A549 (cell line): ENCODE data around the gene LDLRAD4.
A peak's percentile ranks its signal among the peaks of the same experiment; 100 is the strongest.

Experiments used
- CBX2 ChIP-seq: fragments of 200-600 bp; sonication (generic); IDR thresholded peaks from 2 replicates; pipeline ENCODE4 v1.6.1; 2016; ENCODE audit warnings: low read depth, mild to moderate bottlenecking, borderline replicate concordance
- CHD4 ChIP-seq: fragments of 200-600 bp; sonication (generic); IDR thresholded peaks from 2 replicates; pipeline ENCODE4 v1.6.1; 2016; ENCODE audit warnings: antibody characterized with exemption, mild to moderate bottlenecking, borderline replicate concordance
- CTCF ChIP-seq: fragments of >200 bp; sonication (Bioruptor Twin); formaldehyde crosslinking; IDR thresholded peaks from 3 replicates; pipeline ENCODE4 v1.5.1; 2016
- EP300 ChIP-seq, 2 experiments: fragments of >200 bp; sonication (Bioruptor Twin); formaldehyde crosslinking; IDR thresholded peaks; 2 replicates in 1 of 2; 3 replicates in 1 of 2; pipeline ENCODE4 v1.6.1; 2016 to 2017
- ESRRA ChIP-seq: fragments of 150-350 bp; IDR thresholded peaks from 2 replicates; pipeline ENCODE4 v1.6.1; 2014; ENCODE audit warnings: mild to moderate bottlenecking, low read length, borderline replicate concordance
- HDAC2 ChIP-seq: fragments of 200-600 bp; sonication (generic); IDR thresholded peaks from 2 replicates; pipeline ENCODE4 v1.6.1; 2016
- KDM5A ChIP-seq: fragments of 200-600 bp; sonication (generic); IDR thresholded peaks from 2 replicates; pipeline ENCODE4 v1.6.1; 2016; ENCODE audit warnings: antibody characterized with exemption, mild to moderate bottlenecking
- MYC ChIP-seq: IDR thresholded peaks from 2 replicates; pipeline ENCODE4 v1.6.1; 2012; ENCODE audit warnings: mild to moderate bottlenecking, inconsistent platforms, low read length, improper control_type of control experiment, borderline replicate concordance
- NPAS2 ChIP-seq: fragments of 250-450 bp; sonication (Bioruptor Pico); IDR thresholded peaks from 2 replicates; pipeline ENCODE4 v1.8.0; 2022; ENCODE audit warnings: mild to moderate bottlenecking, moderate library complexity, borderline replicate concordance
- POLR2A ChIP-seq: IDR thresholded peaks from 2 replicates; pipeline ENCODE4 v1.6.1; 2012; ENCODE audit warnings: mild to moderate bottlenecking, low read length
- RAD21 ChIP-seq, 2 experiments: fragments of >200 bp in 1 of 2; sonication (Bioruptor Twin) in 1 of 2; formaldehyde crosslinking in 1 of 2; IDR thresholded peaks in 1 of 2; conservative IDR thresholded peaks in 1 of 2; 2 replicates in 1 of 2; 3 replicates in 1 of 2; pipeline ENCODE4 v1.6.1; 2012 to 2018; ENCODE audit warnings: inconsistent platforms in 1 of 2
- SREBF2 ChIP-seq: fragments of 450-650 bp; IDR thresholded peaks from 2 replicates; pipeline ENCODE4 v1.6.1; 2014; ENCODE audit warnings: mild to moderate bottlenecking, moderate library complexity

- no peak for TF ChIP-seq MYC
- TF ChIP-seq HDAC2, result no peak
- no peak for TF ChIP-seq KDM5A
- TF ChIP-seq CTCF, result peak; percentile 46
- TF ChIP-seq NPAS2 (CRISPR knock-in tag), result no peak
- no peak for TF ChIP-seq SREBF2
- no peak for TF ChIP-seq POLR2A
- no peak for TF ChIP-seq CHD4
- peak; percentile 63 to 73 for TF ChIP-seq RAD21 (conservative IDR thresholded peaks at IDR 0.05 in 1 of 2, IDR thresholded peaks at IDR 0.05 in 1 of 2)
- TF ChIP-seq EP300 (IDR thresholded peaks at IDR 0.05), result no peak
- TF ChIP-seq CBX2, result no peak
- TF ChIP-seq ESRRA, result no peak
These were observed 312.4 kb downstream of the LDLRAD4 start for GRCh38 chr18:13530879-13531387.
